Inferior parietal cortex (tissue), 1 donor: ENCODE measurements around the gene DPYD.
"Not testable (repeated sequence)": the region's sequence is repeated elsewhere in the genome, so short reads cannot be mapped to it uniquely, and the experiment has no call there.

Experiments used
- DNase-seq: peaks from one replicate; pipeline ENCODE4 v3.0.0-alpha.2; 2016; ENCODE audit errors: extremely low spot score

Gene DPYD

GRCh38 chr1:97277891-97278654, 642.8 kb downstream of the DPYD start:
- no peak for DNase-seq

GRCh38 chr1:97271916-97272788, 648.7 kb downstream of the DPYD start:
- DNase-seq: no peak

- DNase-seq: no peak
Observed at GRCh38 chr1:97270508-97271307, 650.1 kb downstream of the DPYD start.

GRCh38 chr1:97265630-97266029, 655.2 kb downstream of the DPYD start:
- DNase-seq: no peak

GRCh38 chr1:97262842-97263241, 658.0 kb downstream of the DPYD start:
- no peak for DNase-seq

GRCh38 chr1:97258597-97258996, 662.2 kb downstream of the DPYD start:
- DNase-seq: no peak

- no peak for DNase-seq
Observed at GRCh38 chr1:97254731-97255463, 665.9 kb downstream of the DPYD start.

- no peak for DNase-seq
Observed at GRCh38 chr1:97252925-97253324, 667.9 kb downstream of the DPYD start.

- no peak for DNase-seq
Observed at GRCh38 chr1:97252076-97252475, 668.8 kb downstream of the DPYD start.

- no peak for DNase-seq
Observed at GRCh38 chr1:97247196-97247595, 673.6 kb downstream of the DPYD start.

GRCh38 chr1:97245682-97246081, 675.2 kb downstream of the DPYD start:
- no peak for DNase-seq

- peak; percentile 13 for DNase-seq
Observed at GRCh38 chr1:97245026-97245425, 675.8 kb downstream of the DPYD start.

GRCh38 chr1:97243973-97244560, 676.8 kb downstream of the DPYD start:
- DNase-seq: peak; percentile 34

GRCh38 chr1:97238816-97239215, 682.0 kb downstream of the DPYD start:
- no peak for DNase-seq

- not testable (repeated sequence) for DNase-seq
Observed at GRCh38 chr1:97231354-97231753, 689.5 kb downstream of the DPYD start.

GRCh38 chr1:97212671-97213070, 708.2 kb downstream of the DPYD start:
- no peak for DNase-seq

- no peak for DNase-seq
Observed at GRCh38 chr1:97210307-97210706, 710.5 kb downstream of the DPYD start.

- no peak for DNase-seq
Observed at GRCh38 chr1:97209381-97209957, 711.4 kb downstream of the DPYD start.

GRCh38 chr1:97207868-97208267, 713.0 kb downstream of the DPYD start:
- no peak for DNase-seq

- no peak for DNase-seq
Observed at GRCh38 chr1:97204468-97204867, 716.4 kb downstream of the DPYD start.
